Neural cell (in vitro differentiated cells): ENCODE results near the gene PNRC2. TPM values are rescaled to one million over a fixed set of nuclear protein-coding genes. Genes with fewer than 3 reads are reported as not detected.
"Not testable (repeated sequence)": the region's sequence is repeated elsewhere in the genome, so short reads cannot be mapped to it uniquely, and the experiment has no call there.

ENCODE experiments used
- H2AFZ ChIP-seq: fragments of 200-600, 300-800 bp; sonication (generic), shearing (Covaris generic); 2 replicates; pipeline ENCODE4 v1.6.0; 2014; ENCODE audit warnings: low read depth, mild to moderate bottlenecking, antibody characterized with exemption, low read length, moderate library complexity
- H3F3A ChIP-seq: fragments of 200-600 bp; shearing (Covaris generic); 2 replicates; pipeline ENCODE4 v1.6.1; 2016; ENCODE audit warnings: mild to moderate bottlenecking, moderate library complexity, mixed read lengths, antibody characterized with exemption, low read length; ENCODE audit not compliant: insufficient read depth, poor library complexity, severe bottlenecking
- H3K27ac ChIP-seq: fragments of 200-600, 300-800 bp; sonication (generic), shearing (Covaris generic); 2 replicates; pipeline ENCODE4 v1.5.1; 2014; ENCODE audit warnings: mild to moderate bottlenecking, low read length, moderate library complexity
- H3K27me3 ChIP-seq: fragments of 300-800, 200-600 bp; sonication (generic), shearing (Covaris generic); 2 replicates; pipeline ENCODE4 v1.6.0; 2014; ENCODE audit warnings: mild to moderate bottlenecking, low read depth, low read length, moderate library complexity; ENCODE audit not compliant: insufficient read depth
- H3K36me3 ChIP-seq: fragments of 300-800, 200-600 bp; sonication (generic), shearing (Covaris generic); 2 replicates; pipeline ENCODE4 v1.5.1; 2014; ENCODE audit warnings: mild to moderate bottlenecking, antibody characterized with exemption, low read length, moderate library complexity; ENCODE audit not compliant: insufficient read depth
- H3K4me2 ChIP-seq: fragments of 300-800, 200-600 bp; sonication (generic), shearing (Covaris generic); 2 replicates; pipeline ENCODE4 v1.6.0; 2014; ENCODE audit warnings: mild to moderate bottlenecking, low read length
- H3K4me3 ChIP-seq: fragments of 300-800, 200-600 bp; sonication (generic), shearing (Covaris generic); 2 replicates; pipeline ENCODE4 v1.5.1; 2014; ENCODE audit warnings: mild to moderate bottlenecking, low read length, moderate library complexity
- H3K79me2 ChIP-seq: fragments of 200-600 bp; shearing (Covaris generic); replicated peaks from 2 replicates; pipeline ENCODE4 v1.6.0; 2014; ENCODE audit warnings: mild to moderate bottlenecking, low read length, moderate library complexity; ENCODE audit not compliant: insufficient read depth
- H3K9ac ChIP-seq: fragments of 300-800, 200-600 bp; sonication (generic), shearing (Covaris generic); 2 replicates; pipeline ENCODE4 v1.6.1; 2016; ENCODE audit warnings: mild to moderate bottlenecking, low read length, mixed read lengths
- H3K9me2 ChIP-seq: fragments of 200-600 bp; shearing (Covaris generic); 2 replicates; pipeline ENCODE4 v1.6.1; 2016; ENCODE audit warnings: mild to moderate bottlenecking, low read length, mixed read lengths; ENCODE audit not compliant: insufficient read depth
- H3K9me3 ChIP-seq: fragments of 200-600, 300-800 bp; sonication (generic), shearing (Covaris generic); 2 replicates; pipeline ENCODE4 v1.6.1; 2016; ENCODE audit warnings: mild to moderate bottlenecking, mixed run types, low read length, moderate library complexity, mixed read lengths
- H4K20me1 ChIP-seq: fragments of 200-600 bp; shearing (Covaris generic); 2 replicates; pipeline ENCODE4 v1.6.1; 2016; ENCODE audit warnings: mild to moderate bottlenecking, mixed run types; ENCODE audit not compliant: insufficient read depth
- EP300 ChIP-seq: fragments of 450-650 bp; conservative IDR thresholded peaks from 2 replicates; pipeline ENCODE4 v1.6.1; 2014; ENCODE audit warnings: antibody characterized with exemption, mild to moderate bottlenecking, moderate library complexity; ENCODE audit not compliant: poor library complexity, severe bottlenecking
- EZH2 ChIP-seq: fragments of 200-600, 300-800 bp; shearing (Covaris generic), sonication (generic); IDR thresholded peaks from 2 replicates; pipeline ENCODE4 v1.6.1; 2014; ENCODE audit warnings: antibody characterized with exemption, low read length, borderline replicate concordance, mild to moderate bottlenecking; ENCODE audit not compliant: insufficient read depth, poor library complexity, severe bottlenecking
- MXI1 ChIP-seq: fragments of 450-650 bp; conservative IDR thresholded peaks from 2 replicates; pipeline ENCODE4 v1.6.1; 2014; ENCODE audit warnings: antibody characterized with exemption, mild to moderate bottlenecking; ENCODE audit not compliant: poor library complexity, severe bottlenecking
- POLR2AphosphoS5 ChIP-seq: IDR thresholded peaks from 2 replicates; pipeline ENCODE4 v1.6.1; 2012
- RAD21 ChIP-seq: fragments of 450-650 bp; conservative IDR thresholded peaks from 2 replicates; pipeline ENCODE4 v1.6.1; 2014; ENCODE audit warnings: antibody characterized with exemption, mild to moderate bottlenecking, moderate library complexity
- SMC3 ChIP-seq: fragments of 450-650 bp; conservative IDR thresholded peaks from 2 replicates; pipeline ENCODE4 v1.6.1; 2014; ENCODE audit warnings: antibody characterized with exemption, mild to moderate bottlenecking, moderate library complexity; ENCODE audit not compliant: poor library complexity
- TAF1 ChIP-seq: IDR thresholded peaks from 2 replicates; pipeline ENCODE4 v1.6.1; 2012; ENCODE audit warnings: low read depth
- polyA plus RNA-seq: library from polyadenylated mRNA; depleted of rRNA; stranded (reverse); fragments of >200 nt; gene quantifications from 2 replicates; pipeline ENCODE4 v1.2.3, GENCODE V29; 2014
- TF ChIP-seq, protein P1 (sequence below): IDR thresholded peaks from 2 replicates; pipeline ENCODE4 v1.6.1; 2012; ENCODE audit warnings: borderline replicate concordance
- TF ChIP-seq, protein P2 (sequence below): fragments of 450-650 bp; IDR thresholded peaks from 2 replicates; pipeline ENCODE4 v1.5.1; 2014; ENCODE audit warnings: antibody characterized with exemption, mild to moderate bottlenecking, moderate library complexity; ENCODE audit not compliant: poor library complexity, severe bottlenecking

The PNRC2 gene
- polyA plus RNA-seq, 1 donor from 2014 or later: 97.1 TPM

DNA sequence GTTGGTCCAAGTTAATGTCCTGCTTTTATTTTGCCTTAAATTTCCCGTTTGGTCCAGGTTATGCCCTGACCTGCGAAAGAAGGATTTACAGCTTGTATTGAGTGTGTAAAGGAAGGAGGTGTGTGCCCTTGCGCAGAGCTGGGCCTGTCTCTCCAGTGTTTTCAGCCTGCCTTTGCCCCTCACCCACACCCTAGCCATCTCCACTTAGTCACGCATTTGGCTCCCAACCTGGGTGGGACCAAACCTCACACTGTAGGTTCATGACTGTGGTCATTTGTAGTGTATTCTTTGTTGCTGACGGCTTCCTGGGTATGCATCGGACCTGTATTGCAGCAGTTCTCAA lies 21.1 kb downstream of the PNRC2 start:
- peak overlapping the region; percentile 91 for H2AFZ ChIP-seq
- H3K9ac ChIP-seq: peak overlapping the region; percentile 76
- H3K4me3 ChIP-seq: peak overlapping the region; percentile 74
- H3K27ac ChIP-seq: peak overlapping the region; percentile 94
- no peaks in the 10 kb centered on the region for H3K36me3 ChIP-seq
- H3K9me3 ChIP-seq: no peaks in the 10 kb centered on the region
- peaks cover 18% of the 10 kb centered on the region for H4K20me1 ChIP-seq
- peak overlapping the region; percentile 83 for H3K4me2 ChIP-seq
- TF ChIP-seq EP300 (no peak), TAF1 (no peak), SMC3 (no peak), EZH2 (no peak), RAD21 (no peak), POLR2AphosphoS5 (no peak), MXI1 (no peak)
- TF ChIP-seq, protein P1, sequence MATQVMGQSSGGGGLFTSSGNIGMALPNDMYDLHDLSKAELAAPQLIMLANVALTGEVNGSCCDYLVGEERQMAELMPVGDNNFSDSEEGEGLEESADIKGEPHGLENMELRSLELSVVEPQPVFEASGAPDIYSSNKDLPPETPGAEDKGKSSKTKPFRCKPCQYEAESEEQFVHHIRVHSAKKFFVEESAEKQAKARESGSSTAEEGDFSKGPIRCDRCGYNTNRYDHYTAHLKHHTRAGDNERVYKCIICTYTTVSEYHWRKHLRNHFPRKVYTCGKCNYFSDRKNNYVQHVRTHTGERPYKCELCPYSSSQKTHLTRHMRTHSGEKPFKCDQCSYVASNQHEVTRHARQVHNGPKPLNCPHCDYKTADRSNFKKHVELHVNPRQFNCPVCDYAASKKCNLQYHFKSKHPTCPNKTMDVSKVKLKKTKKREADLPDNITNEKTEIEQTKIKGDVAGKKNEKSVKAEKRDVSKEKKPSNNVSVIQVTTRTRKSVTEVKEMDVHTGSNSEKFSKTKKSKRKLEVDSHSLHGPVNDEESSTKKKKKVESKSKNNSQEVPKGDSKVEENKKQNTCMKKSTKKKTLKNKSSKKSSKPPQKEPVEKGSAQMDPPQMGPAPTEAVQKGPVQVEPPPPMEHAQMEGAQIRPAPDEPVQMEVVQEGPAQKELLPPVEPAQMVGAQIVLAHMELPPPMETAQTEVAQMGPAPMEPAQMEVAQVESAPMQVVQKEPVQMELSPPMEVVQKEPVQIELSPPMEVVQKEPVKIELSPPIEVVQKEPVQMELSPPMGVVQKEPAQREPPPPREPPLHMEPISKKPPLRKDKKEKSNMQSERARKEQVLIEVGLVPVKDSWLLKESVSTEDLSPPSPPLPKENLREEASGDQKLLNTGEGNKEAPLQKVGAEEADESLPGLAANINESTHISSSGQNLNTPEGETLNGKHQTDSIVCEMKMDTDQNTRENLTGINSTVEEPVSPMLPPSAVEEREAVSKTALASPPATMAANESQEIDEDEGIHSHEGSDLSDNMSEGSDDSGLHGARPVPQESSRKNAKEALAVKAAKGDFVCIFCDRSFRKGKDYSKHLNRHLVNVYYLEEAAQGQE: no peak
- TF ChIP-seq, protein P2, sequence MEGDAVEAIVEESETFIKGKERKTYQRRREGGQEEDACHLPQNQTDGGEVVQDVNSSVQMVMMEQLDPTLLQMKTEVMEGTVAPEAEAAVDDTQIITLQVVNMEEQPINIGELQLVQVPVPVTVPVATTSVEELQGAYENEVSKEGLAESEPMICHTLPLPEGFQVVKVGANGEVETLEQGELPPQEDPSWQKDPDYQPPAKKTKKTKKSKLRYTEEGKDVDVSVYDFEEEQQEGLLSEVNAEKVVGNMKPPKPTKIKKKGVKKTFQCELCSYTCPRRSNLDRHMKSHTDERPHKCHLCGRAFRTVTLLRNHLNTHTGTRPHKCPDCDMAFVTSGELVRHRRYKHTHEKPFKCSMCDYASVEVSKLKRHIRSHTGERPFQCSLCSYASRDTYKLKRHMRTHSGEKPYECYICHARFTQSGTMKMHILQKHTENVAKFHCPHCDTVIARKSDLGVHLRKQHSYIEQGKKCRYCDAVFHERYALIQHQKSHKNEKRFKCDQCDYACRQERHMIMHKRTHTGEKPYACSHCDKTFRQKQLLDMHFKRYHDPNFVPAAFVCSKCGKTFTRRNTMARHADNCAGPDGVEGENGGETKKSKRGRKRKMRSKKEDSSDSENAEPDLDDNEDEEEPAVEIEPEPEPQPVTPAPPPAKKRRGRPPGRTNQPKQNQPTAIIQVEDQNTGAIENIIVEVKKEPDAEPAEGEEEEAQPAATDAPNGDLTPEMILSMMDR: no peak
- peaks cover 40% of the 10 kb centered on the region for H3K79me2 ChIP-seq
- no peaks in the 10 kb centered on the region for H3K9me2 ChIP-seq
- peaks cover 3% of the 10 kb centered on the region for H3F3A ChIP-seq
- H3K27me3 ChIP-seq: no peaks in the 10 kb centered on the region

DNA sequence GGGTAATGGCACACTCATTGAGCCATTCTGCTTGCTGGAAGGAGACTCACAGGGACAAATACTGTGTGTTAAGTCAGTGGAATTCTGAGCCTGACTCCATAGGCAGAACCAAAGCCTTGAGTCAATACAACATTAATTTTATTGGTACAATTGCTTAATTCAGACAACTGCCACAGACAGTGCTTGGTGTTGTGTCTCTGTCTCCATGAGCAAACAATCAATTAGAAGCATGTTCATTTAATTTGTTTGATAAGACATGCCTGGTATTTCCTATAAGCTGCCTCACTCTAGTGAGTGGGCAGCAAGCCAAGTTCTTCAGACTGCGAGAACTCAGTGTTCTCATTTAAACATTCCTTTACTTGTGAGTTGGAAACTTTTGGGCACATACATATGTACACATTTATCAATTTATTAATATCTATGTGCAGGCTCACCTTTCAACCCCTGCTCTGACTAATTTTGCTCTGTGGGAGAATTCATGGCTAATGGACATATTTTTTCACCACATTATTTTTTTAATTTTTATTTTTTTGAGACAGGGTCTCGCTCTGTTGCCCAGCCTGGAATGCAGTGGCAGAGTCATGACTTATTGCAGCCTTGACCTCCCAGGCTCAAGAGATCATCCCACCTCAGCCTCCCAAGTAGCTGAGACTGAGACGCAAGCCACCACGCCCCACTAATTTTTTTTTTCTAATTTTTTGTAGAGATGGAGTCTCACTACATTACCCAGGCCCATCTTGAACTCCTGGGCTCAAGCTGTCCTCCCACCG lies 25.0 kb downstream of the PNRC2 start:
- no peaks in the 10 kb centered on the region for H3K36me3 ChIP-seq
- no peak overlapping the region for H3K9ac ChIP-seq
- peaks cover 3% of the 10 kb centered on the region for H3F3A ChIP-seq
- H3K79me2 ChIP-seq: peaks cover 2% of the 10 kb centered on the region
- H4K20me1 ChIP-seq: no peaks in the 10 kb centered on the region
- H3K9me3 ChIP-seq: no peaks in the 10 kb centered on the region
- no peak overlapping the region for H2AFZ ChIP-seq
- no peak overlapping the region for H3K4me2 ChIP-seq
- H3K27me3 ChIP-seq: no peaks in the 10 kb centered on the region
- H3K4me3 ChIP-seq: no peak overlapping the region
- no peaks in the 10 kb centered on the region for H3K9me2 ChIP-seq
- H3K27ac ChIP-seq: no peak overlapping the region
- TF ChIP-seq, protein P2: no peak
- TF ChIP-seq EP300: no peak
- no peak for TF ChIP-seq TAF1
- TF ChIP-seq, protein P1: no peak
- no peak for TF ChIP-seq MXI1
- TF ChIP-seq EZH2: no peak
- TF ChIP-seq POLR2AphosphoS5: no peak
- TF ChIP-seq SMC3: no peak
- TF ChIP-seq RAD21: no peak

DNA sequence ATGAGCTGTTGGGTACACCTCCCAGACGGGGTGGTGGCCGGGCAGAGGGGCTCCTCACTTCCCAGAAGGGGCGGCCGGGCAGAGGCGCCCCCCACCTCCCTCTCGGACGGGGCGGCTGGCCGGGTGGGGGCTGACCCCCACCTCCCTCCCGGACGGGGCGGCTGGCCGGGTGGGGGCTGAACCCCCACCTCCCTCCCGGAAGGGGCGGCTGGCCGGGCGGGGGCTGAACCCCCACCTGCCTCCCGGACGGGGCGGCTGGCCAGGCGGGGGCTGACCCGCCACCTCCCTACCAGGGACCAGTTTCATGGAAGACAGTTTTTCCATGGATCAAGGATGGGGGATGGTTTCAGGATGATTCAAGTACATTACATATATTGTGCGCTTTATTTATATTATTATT lies 27.4 kb downstream of the PNRC2 start:
- H3K9me2 ChIP-seq, H3K79me2 ChIP-seq, H3K4me2 ChIP-seq, H3K9ac ChIP-seq, H2AFZ ChIP-seq, H3K4me3 ChIP-seq, H3K27ac ChIP-seq, H4K20me1 ChIP-seq, H3K9me3 ChIP-seq, H3K36me3 ChIP-seq, H3K27me3 ChIP-seq, H3F3A ChIP-seq: not testable (repeated sequence)
